Activated CD4-positive, alpha-beta T cell treated with anti-CD3 and anti-CD28 coated beads for 1 hour (primary cell): ENCODE measurements around the gene C7orf25.
"Not testable (repeated sequence)": the region's sequence is repeated elsewhere in the genome, so short reads cannot be mapped to it uniquely, and the experiment has no call there.

Experiments
- DNase-seq: peaks from one replicate; pipeline ENCODE4 v3.0.0-alpha.2; 2020

The C7orf25 gene

GRCh38 chr7:42928754-42929153, 16.9 kb upstream of the C7orf25 start:
- DNase-seq, result no peak

- no peak for DNase-seq
These were observed 14.3 kb upstream of the C7orf25 start for GRCh38 chr7:42926204-42926603.

- DNase-seq, result no peak
These were observed 13.8 kb upstream of the C7orf25 start for GRCh38 chr7:42925630-42926029.

GRCh38 chr7:42924223-42924838, 12.5 kb upstream of the C7orf25 start:
- no peak for DNase-seq

- DNase-seq, result no peak
These were observed 10.3 kb upstream of the C7orf25 start for GRCh38 chr7:42922017-42922753.

- no peak for DNase-seq
These were observed 3.5 kb upstream of the C7orf25 start for GRCh38 chr7:42915356-42915755.

- DNase-seq, result no peak
These were observed 2.7 kb upstream of the C7orf25 start for GRCh38 chr7:42914421-42915045.

GRCh38 chr7:42914009-42914408, 2.1 kb upstream of the C7orf25 start:
- DNase-seq, result no peak

- no peak for DNase-seq
These were observed 1.7 kb upstream of the C7orf25 start for GRCh38 chr7:42913591-42913990.

GRCh38 chr7:42910306-42910705, 1.6 kb downstream of the C7orf25 start:
- DNase-seq, result no peak

GRCh38 chr7:42907316-42907715, 4.6 kb downstream of the C7orf25 start:
- no peak for DNase-seq

- DNase-seq, result no peak
These were observed 5.7 kb downstream of the C7orf25 start for GRCh38 chr7:42906181-42906580.

GRCh38 chr7:42902331-42902730, 9.5 kb downstream of the C7orf25 start:
- DNase-seq, result no peak

- DNase-seq, result no peak
These were observed 11.0 kb downstream of the C7orf25 start for GRCh38 chr7:42900842-42901241.

- DNase-seq, result no peak
These were observed 18.3 kb downstream of the C7orf25 start for GRCh38 chr7:42893346-42894240.

- no peak for DNase-seq
These were observed 24.9 kb downstream of the C7orf25 start for GRCh38 chr7:42886893-42887505.

GRCh38 chr7:42886129-42886528, 25.7 kb downstream of the C7orf25 start:
- DNase-seq, result no peak

GRCh38 chr7:42885183-42885582, 26.7 kb downstream of the C7orf25 start:
- not testable (repeated sequence) for DNase-seq

GRCh38 chr7:42883950-42884349, 27.9 kb downstream of the C7orf25 start:
- no peak for DNase-seq

GRCh38 chr7:42880392-42880791, 31.5 kb downstream of the C7orf25 start:
- no peak for DNase-seq

GRCh38 chr7:42878303-42878702, 33.6 kb downstream of the C7orf25 start:
- DNase-seq, result no peak

- no peak for DNase-seq
These were observed 34.0 kb downstream of the C7orf25 start for GRCh38 chr7:42877862-42878261.
